ENCODE data around the gene LAMB1.
A peak's percentile ranks its signal among the peaks of the same experiment; 100 is the strongest.
"Not testable (repeated sequence)": the region's sequence is repeated elsewhere in the genome, so short reads cannot be mapped to it uniquely, and the experiment has no call there.

LAMB1 gene

GRCh38 chr7:107936312-107936711, 66.6 kb downstream of the LAMB1 start:
- no peak overlapping the region for H3K4me3 ChIP-seq (ENCODE audit: low read length)
- DNase-seq (ENCODE audit: low read depth, low spot score), result no peak

DNA sequence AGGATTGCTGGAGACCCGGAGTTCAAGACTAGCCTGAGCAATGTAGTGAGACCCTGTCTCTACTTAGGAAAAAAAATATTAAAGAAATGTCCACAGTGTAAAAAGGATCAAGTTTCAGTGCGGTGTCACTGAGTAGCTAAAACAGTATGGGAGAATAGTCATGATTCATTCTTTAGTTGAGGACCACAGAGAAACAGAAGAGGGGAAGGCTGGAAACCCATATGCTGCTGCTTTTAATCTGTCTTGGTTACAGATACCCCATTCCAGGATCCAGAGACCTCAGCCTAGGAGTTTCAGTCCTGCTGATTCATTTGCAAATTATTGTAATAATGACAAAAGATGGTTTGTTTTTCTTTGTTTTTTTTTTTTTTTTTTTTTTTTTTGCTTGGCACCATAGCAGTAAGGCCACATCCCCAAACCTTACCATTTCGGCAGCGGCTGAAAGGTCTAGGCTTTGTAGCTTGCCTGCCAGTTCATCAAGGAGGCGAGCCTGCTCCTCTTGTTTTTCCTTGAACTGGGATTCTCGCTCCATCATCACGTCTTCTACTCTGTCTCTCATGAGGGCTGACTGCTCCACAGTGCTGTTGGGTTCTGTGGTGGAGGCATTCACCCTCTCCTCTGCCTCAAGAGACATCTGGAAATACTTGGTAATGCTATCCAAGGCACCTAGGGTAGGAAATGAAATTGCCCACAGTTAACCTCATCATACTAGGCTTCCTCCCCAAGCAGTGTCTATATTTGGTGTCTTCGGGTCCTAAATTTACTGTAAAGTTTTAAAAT, 67.8 kb downstream of the LAMB1 start:
- no peak overlapping the region for H3K4me3 ChIP-seq (ENCODE audit: low read length)
- DNase-seq (ENCODE audit: low read depth, low spot score), result no peak

- no peak for DNase-seq (ENCODE audit: low read depth, low spot score)
Observed at GRCh38 chr7:107933386-107934013, 69.5 kb downstream of the LAMB1 start.

DNA sequence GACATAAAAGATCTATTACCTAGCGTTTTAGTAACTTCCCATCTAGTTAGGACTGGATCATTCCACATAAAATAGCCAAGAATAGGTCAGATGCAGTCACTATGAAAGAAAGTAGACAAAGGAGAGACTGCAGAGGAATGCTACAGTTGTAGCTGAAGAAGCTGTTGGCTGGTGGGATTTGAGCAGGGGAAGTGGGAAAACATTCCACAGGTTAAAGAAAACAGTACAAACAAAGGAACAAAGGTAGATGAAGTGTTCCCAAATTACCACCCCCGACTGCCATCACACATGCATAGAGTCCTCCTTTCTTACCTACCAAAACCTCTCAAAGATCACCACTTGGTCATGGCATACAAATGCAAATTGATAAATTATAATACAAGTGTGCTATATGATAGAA, 70.2 kb downstream of the LAMB1 start:
- no peak for DNase-seq (ENCODE audit: low read depth, low spot score)
- no peak overlapping the region for H3K4me3 ChIP-seq (ENCODE audit: low read length)

More at GRCh38 chr7:107933386-107934013, 69.5 kb downstream of the LAMB1 start:
- H3K4me3 ChIP-seq (ENCODE audit: low read length), result no peak overlapping the region

DNA sequence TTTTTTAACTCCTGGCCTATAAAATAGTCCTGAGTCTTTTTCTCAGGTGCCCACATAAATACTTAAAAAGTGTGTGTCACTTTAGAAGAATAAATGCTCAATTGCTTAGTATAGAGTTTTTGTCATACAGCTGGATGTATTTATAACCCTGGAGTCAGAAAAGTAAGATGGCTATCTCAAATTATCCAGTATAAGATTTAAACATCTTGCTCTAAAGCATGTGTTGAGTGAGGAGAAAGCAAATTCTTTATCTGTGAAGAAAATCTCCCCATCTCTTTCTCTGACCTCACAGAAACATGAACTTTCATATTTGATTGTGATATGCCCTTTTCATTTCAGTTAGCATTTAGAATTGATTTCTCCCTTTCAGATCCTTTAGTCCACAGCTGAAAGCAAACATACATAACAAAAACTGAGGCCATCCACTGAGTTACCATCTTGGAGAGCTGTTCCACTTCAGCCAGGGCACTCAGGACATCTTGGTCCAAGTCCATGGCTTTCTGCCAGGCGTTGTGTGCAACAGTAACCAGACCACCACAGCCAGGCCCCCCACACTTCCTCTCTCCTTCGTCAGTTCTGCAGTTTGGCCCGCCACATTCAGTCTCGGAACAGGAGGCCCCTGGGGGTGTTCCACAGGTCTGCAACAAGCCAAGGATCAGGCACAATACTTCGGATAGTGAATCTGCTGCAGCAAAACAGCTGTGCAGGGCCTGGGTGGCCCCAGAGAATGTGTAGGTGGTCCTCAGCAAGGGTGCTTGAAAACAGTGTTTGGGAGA, 71.0 kb downstream of the LAMB1 start:
- H3K4me3 ChIP-seq (ENCODE audit: low read length), result no peak overlapping the region
- no peak for DNase-seq (ENCODE audit: low read depth, low spot score)

DNA sequence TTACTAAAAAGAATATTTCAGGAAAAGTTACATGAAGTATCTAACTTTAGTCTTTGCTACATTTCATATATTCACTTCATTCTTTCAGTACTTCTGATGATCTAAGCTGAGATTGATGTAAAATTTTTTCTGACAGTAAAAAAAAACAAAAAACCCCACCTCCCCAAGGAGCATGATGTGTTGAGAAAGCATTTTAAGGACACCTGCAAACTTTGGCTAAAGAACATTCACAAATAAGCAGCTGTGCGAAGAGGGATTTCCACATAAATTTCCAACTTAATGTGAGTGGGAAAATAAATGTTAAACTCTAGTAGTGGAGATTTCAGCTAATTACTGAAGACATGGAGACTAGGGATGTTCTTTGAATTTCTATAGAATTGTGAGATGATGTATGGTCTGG, 76.5 kb downstream of the LAMB1 start:
- H3K4me3 ChIP-seq (ENCODE audit: low read length), result no peak overlapping the region
- no peak for DNase-seq (ENCODE audit: low read depth, low spot score)

- peak; percentile 76 for DNase-seq (ENCODE audit: low read depth, low spot score)
- H3K4me3 ChIP-seq (ENCODE audit: low read length), result no peak overlapping the region
Observed at GRCh38 chr7:107924841-107925504, 78.0 kb downstream of the LAMB1 start.

GRCh38 chr7:107922886-107923285, 80.1 kb downstream of the LAMB1 start:
- no peak overlapping the region for H3K4me3 ChIP-seq (ENCODE audit: low read length)
- DNase-seq (ENCODE audit: low read depth, low spot score), result no peak

- not testable (repeated sequence) for DNase-seq (ENCODE audit: low read depth, low spot score); H3K4me3 ChIP-seq (ENCODE audit: low read length)
Observed at GRCh38 chr7:107921826-107922225, 81.1 kb downstream of the LAMB1 start.

DNA sequence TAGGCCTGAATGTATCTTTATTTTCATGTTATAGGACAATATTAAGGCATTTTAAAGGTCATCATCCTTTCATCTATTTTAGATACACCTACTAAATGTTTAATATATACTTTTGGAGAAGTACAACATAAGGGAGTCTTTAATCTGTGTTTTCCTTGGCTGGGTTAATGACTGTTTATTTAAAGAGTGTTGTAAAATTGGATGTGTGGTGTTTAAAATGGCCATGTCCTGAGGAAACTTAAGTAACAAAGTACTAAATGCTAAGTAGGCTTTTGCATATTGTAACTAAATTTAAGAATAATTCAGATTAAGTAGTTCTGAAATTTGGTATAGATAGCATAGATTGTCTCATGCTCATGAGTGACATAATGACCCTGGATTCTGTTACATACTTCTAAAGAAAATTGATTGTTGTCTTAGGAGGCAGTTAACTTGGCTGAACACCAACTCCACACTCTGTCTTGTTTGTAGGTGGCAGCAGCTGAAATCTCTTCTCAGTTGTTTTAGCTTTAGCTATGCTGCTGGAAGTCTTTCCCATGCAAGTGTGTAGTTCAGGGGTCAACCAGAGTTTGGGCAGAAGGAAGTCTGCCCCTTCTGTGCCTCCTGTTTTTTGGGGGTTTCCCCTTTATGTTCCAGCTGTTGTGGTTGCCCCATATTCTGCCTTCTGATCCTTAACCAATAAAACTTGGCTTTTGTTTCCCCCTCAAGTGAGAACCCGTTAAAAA, 82.8 kb downstream of the LAMB1 start:
- no peak overlapping the region for H3K4me3 ChIP-seq (ENCODE audit: low read length)
- peak; percentile 33 for DNase-seq (ENCODE audit: low read depth, low spot score)

- no peak overlapping the region for H3K4me3 ChIP-seq (ENCODE audit: low read length)
- DNase-seq (ENCODE audit: low read depth, low spot score), result no peak
Observed at GRCh38 chr7:107918948-107919347, 84.0 kb downstream of the LAMB1 start.

DNA sequence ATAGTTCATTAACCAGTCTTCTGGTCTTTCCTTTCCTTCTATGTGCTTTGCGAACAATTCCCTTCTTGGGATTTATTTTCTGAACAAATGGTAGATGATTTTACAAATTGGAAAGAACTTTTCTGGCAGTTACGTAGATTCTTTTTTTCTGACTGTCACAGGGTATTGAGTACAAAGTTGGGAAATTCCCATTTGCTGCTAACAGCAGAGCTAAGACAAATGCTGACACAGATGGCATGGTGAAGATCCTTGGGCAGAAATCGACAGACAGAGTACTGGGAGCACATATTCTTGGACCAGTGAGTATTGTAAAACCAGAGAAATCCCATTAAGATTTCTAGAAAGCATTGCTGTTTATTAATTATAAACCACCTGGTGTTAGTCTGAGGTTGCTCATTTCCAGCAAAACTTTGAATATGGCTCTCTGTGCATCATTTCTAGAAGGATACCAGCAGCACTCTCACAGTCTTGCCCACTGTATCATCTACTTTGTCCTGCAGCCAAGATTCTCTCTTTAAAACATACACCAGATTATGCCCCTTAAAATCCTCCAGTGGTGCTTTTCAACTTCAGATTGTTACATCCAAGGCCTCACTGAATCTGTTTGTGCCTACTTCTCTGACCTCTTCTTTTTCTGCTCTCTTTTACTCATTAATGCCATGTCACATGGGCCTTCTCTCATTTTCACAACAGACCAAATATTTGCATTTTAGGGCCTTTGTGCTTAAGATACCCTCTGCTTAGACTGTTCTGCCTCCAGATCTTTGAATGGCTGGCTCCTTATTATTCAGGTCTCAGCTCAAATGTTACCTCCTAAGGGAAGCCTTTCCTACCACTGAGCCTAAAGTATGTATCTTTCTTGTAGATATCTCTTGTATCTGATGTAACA, 85.0 kb downstream of the LAMB1 start:
- no peak overlapping the region for H3K4me3 ChIP-seq (ENCODE audit: low read length)
- no peak for DNase-seq (ENCODE audit: low read depth, low spot score)

GRCh38 chr7:107915541-107915940, 87.4 kb downstream of the LAMB1 start:
- H3K4me3 ChIP-seq (ENCODE audit: low read length), result no peak overlapping the region
- DNase-seq (ENCODE audit: low read depth, low spot score), result no peak

DNA sequence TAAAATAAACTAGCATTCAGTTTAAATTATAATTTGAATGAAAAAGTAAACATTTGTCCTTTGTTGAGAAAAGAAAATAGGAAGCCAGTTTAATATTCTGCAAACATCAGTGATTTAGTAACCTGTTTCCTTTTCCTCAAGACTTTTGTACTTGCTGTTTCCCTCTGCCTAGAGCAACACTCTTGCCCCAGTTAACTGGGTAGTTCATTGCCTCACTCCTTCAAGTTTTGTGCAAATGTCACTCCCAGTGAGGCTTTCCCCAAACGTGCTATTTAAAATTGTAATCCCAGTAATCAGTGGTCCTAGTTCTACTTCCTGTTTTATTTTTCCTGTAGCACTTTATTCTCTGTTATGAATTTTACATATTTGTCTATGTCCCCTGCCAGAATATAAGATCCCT, 88.1 kb downstream of the LAMB1 start:
- no peak overlapping the region for H3K4me3 ChIP-seq (ENCODE audit: low read length)
- no peak for DNase-seq (ENCODE audit: low read depth, low spot score)

GRCh38 chr7:107913851-107914250, 89.1 kb downstream of the LAMB1 start:
- DNase-seq (ENCODE audit: low read depth, low spot score), result no peak

DNA sequence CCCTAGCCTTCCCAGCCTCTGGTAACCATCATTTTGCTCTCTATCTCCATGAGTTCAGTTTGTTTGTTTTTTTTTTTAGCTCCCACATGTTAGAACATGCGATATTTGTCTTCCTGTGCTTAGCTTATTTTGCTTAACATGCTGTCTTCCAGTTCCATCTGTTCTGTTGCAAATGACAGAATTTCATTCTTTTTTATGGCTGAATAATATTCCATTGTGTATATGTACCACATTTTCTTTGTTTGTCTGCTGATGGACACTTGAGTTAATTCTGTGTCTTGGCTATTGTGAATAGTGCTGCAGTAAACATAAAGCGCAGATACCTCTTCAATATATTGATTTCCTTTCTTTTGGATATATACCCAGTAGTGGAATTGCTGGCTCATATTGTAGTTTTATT, 91.0 kb downstream of the LAMB1 start:
- DNase-seq (ENCODE audit: low read depth, low spot score), result no peak
- H3K4me3 ChIP-seq (ENCODE audit: low read length), result no peak overlapping the region

More at GRCh38 chr7:107913851-107914250, 89.1 kb downstream of the LAMB1 start:
- H3K4me3 ChIP-seq (ENCODE audit: low read length), result no peak overlapping the region

DNA sequence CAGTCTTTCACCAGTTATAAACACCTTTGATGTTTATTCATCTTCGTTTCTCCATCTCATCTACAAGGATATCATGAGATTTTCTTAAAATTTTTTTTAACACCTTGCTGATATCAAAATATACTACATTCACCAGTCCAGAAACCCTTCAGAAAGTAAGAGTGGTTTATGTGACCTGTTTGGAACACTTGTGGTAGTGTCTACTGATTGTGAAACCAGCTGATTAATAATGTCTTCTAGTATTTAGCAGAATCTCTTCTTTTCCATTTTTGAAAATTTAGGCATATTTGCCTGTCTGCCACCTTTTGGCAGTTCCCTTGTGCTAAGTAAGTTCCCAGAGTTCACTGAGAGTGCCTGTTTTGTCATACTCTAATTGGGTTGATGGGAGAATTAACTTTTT, 93.5 kb downstream of the LAMB1 start:
- no peak overlapping the region for H3K4me3 ChIP-seq (ENCODE audit: low read length)
- DNase-seq (ENCODE audit: low read depth, low spot score), result no peak

- H3K4me3 ChIP-seq (ENCODE audit: low read length), result no peak overlapping the region
- no peak for DNase-seq (ENCODE audit: low read depth, low spot score)
Observed at GRCh38 chr7:107907790-107908189, 95.2 kb downstream of the LAMB1 start.
